ENCODE measurements around the gene CDK14. TPM values are rescaled to one million over a fixed set of nuclear protein-coding genes. Genes with fewer than 3 reads are reported as not detected.

The CDK14 gene
- total RNA-seq, 1 experiment from 2014 or later, result 57.9 TPM

DNA sequence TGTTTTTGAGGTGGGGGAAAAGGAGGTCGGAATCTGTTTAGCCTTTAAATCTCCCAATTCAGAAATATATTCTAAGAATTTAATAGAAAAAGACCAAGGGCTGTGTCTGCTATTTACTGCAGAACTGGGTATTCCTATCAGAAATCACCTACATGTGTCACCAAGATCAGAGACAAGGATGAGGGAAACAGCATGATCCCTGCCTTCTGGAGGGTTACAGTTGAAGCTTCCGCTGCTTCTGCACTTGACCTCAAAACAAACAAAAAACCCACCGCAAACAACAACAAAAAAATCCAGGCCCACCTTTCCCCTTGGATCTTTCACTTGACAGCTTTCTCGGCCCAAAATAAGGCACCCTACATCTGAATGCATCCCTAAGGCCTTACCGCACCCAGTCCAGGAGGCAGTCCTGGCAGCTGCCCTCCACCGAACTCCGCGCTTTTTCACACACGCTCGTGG lies 750 bp upstream of the CDK14 start:
- CTCF ChIA-PET, result interaction anchor here (0.6 to 2.3 kb wide), 4 partner anchors 10 to 1420 kb away, joined by 3 to 18 read pairs (median 5); no protein-coding TSS in a partner anchor
- ATAC-seq, result peak; percentile 2; the same call in 1 of the 2 replicates

GRCh38 chr7:90596671-90597562 lies 796 bp downstream of the CDK14 start:
- CTCF ChIA-PET, result interaction anchor here (0.6 to 1.7 kb wide), 8 partner anchors 25 to 438 kb away, joined by 3 to 12 read pairs (median 3); no protein-coding TSS in a partner anchor

More for the DNA sequence above, 750 bp upstream of the CDK14 start:
- no peak for DNase-seq (ENCODE audit: low spot score)
- H3K4me3 Mint-ChIP-seq, result peak overlapping the region; percentile 79
- peaks cover 3% of the 10 kb centered on the region for H3K27me3 Mint-ChIP-seq (ENCODE audit: low read depth)
- H3K27ac Mint-ChIP-seq, result peak overlapping the region; percentile 98
- H3K9me3 Mint-ChIP-seq, result no peaks in the 10 kb centered on the region
- peaks cover 53% of the 10 kb centered on the region for H3K4me1 Mint-ChIP-seq
- no peaks in the 10 kb centered on the region; the same call in 1 of the 2 replicates for H3K36me3 Mint-ChIP-seq
- TF ChIP-seq CBFB (CRISPR knock-in tag; IDR thresholded peaks at IDR 0.05; ENCODE audit: low read depth), result no peak
- TF ChIP-seq SOX15 (CRISPR knock-in tag; IDR thresholded peaks at IDR 0.05), result no peak
- no peak for TF ChIP-seq ZNF416 (CRISPR knock-in tag; IDR thresholded peaks at IDR 0.05)
- no peak for TF ChIP-seq ZBTB43 (CRISPR knock-in tag; IDR thresholded peaks at IDR 0.05)
- no peak for TF ChIP-seq OVOL2 (CRISPR knock-in tag; IDR thresholded peaks at IDR 0.05; ENCODE audit: borderline replicate concordance)
- no peak for TF ChIP-seq ZNF425 (CRISPR knock-in tag; conservative IDR thresholded peaks at IDR 0.05)
- no peak for TF ChIP-seq NR2C2 (CRISPR knock-in tag; IDR thresholded peaks at IDR 0.05)
- TF ChIP-seq E2F1 (CRISPR knock-in tag; IDR thresholded peaks at IDR 0.05), result no peak
- no peak for TF ChIP-seq FOXK1 (CRISPR knock-in tag; IDR thresholded peaks at IDR 0.05)
- no peak for TF ChIP-seq NFYB (CRISPR knock-in tag; conservative IDR thresholded peaks at IDR 0.05; ENCODE audit: low read depth)
- no peak for TF ChIP-seq CREM (CRISPR knock-in tag; IDR thresholded peaks at IDR 0.05)
- no peak for TF ChIP-seq ZNF317 (CRISPR knock-in tag; IDR thresholded peaks at IDR 0.05; ENCODE audit: borderline replicate concordance, low read depth)
- TF ChIP-seq IRF2 (CRISPR knock-in tag; IDR thresholded peaks at IDR 0.05; ENCODE audit: borderline replicate concordance, low read depth), result no peak
- TF ChIP-seq, protein P1, sequence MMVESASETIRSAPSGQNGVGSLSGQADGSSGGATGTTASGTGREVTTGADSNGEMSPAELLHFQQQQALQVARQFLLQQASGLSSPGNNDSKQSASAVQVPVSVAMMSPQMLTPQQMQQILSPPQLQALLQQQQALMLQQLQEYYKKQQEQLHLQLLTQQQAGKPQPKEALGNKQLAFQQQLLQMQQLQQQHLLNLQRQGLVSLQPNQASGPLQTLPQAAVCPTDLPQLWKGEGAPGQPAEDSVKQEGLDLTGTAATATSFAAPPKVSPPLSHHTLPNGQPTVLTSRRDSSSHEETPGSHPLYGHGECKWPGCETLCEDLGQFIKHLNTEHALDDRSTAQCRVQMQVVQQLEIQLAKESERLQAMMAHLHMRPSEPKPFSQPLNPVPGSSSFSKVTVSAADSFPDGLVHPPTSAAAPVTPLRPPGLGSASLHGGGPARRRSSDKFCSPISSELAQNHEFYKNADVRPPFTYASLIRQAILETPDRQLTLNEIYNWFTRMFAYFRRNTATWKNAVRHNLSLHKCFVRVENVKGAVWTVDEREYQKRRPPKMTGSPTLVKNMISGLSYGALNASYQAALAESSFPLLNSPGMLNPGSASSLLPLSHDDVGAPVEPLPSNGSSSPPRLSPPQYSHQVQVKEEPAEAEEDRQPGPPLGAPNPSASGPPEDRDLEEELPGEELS (CRISPR knock-in tag; IDR thresholded peaks at IDR 0.05), result no peak
- no peak for TF ChIP-seq NFATC4 (CRISPR knock-in tag; IDR thresholded peaks at IDR 0.05)
- POLR2A ChIA-PET, result interaction anchor here (1.3 kb wide), 1 partner anchor 191 kb away, joined by 3 read pairs; no protein-coding TSS in a partner anchor

More at GRCh38 chr7:90596671-90597562, 796 bp downstream of the CDK14 start:
- no peaks in the 10 kb centered on the region for H3K9me3 Mint-ChIP-seq
- ATAC-seq (no peak), DNase-seq (ENCODE audit: low spot score) (no peak)
- no peaks in the 10 kb centered on the region for H3K36me3 Mint-ChIP-seq
- peaks cover 3% of the 10 kb centered on the region for H3K27me3 Mint-ChIP-seq (ENCODE audit: low read depth)
- POLR2A ChIA-PET, result interaction anchor here (0.8 to 1.2 kb wide), 2 partner anchors 29 to 55 kb away, joined by 3 read pairs; no protein-coding TSS in a partner anchor
- peak overlapping the region; percentile 91 for H3K4me3 Mint-ChIP-seq
- peak overlapping the region; percentile 73; the same call in 1 of the 2 replicates for H3K27ac Mint-ChIP-seq
- H3K4me1 Mint-ChIP-seq, result peaks cover 66% of the 10 kb centered on the region
- TF ChIP-seq, protein P2, sequence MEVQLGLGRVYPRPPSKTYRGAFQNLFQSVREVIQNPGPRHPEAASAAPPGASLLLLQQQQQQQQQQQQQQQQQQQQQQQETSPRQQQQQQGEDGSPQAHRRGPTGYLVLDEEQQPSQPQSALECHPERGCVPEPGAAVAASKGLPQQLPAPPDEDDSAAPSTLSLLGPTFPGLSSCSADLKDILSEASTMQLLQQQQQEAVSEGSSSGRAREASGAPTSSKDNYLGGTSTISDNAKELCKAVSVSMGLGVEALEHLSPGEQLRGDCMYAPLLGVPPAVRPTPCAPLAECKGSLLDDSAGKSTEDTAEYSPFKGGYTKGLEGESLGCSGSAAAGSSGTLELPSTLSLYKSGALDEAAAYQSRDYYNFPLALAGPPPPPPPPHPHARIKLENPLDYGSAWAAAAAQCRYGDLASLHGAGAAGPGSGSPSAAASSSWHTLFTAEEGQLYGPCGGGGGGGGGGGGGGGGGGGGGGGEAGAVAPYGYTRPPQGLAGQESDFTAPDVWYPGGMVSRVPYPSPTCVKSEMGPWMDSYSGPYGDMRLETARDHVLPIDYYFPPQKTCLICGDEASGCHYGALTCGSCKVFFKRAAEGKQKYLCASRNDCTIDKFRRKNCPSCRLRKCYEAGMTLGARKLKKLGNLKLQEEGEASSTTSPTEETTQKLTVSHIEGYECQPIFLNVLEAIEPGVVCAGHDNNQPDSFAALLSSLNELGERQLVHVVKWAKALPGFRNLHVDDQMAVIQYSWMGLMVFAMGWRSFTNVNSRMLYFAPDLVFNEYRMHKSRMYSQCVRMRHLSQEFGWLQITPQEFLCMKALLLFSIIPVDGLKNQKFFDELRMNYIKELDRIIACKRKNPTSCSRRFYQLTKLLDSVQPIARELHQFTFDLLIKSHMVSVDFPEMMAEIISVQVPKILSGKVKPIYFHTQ (CRISPR knock-in tag; IDR thresholded peaks at IDR 0.05), result no peak
